SK-N-SH (cell line): Measurements from ENCODE around the gene NPRL2. TPM values are rescaled to one million over a fixed set of nuclear protein-coding genes. Genes with fewer than 3 reads are reported as not detected.

ENCODE experiments used
- CTCF ChIA-PET: fragments of 300-600, 350-600 bp; formaldehyde crosslinking; extraction: SDS; loops from one replicate; lab custom pipeline; 2021; lab: Yijun Ruan, JAX
- POLR2A ChIA-PET: fragments of 350-600 bp; sonication (Branson Sonifier 250); formaldehyde crosslinking; extraction: SDS; loops from one replicate; lab custom pipeline; 2020; ENCODE audit warnings: antibody characterized with exemption, inconsistent platforms; lab: Yijun Ruan, JAX
- DNase-seq: peaks from one replicate; pipeline ENCODE4 v3.0.0; 2012
- H2AFZ ChIP-seq: fragments of 200-600 bp; sonication (generic); 2 replicates; pipeline ENCODE4 v1.8.1; 2016; ENCODE audit warnings: antibody characterized with exemption, mild to moderate bottlenecking, low read depth
- H3F3A ChIP-seq: fragments of 200-600 bp; sonication (generic); replicated peaks from 2 replicates; pipeline ENCODE3; 2016; ENCODE audit warnings: antibody characterized with exemption, mild to moderate bottlenecking; ENCODE audit not compliant: insufficient read depth
- H3K27ac ChIP-seq, 2 experiments: fragments of 200-500 bp in 1 of 2; fragments of 200-600 bp in 1 of 2; sonication (Bioruptor generic) in 1 of 2; sonication (generic), shearing (Covaris generic) in 1 of 2; 2 replicates each; pipeline versions ENCODE4 v1.5.1 to v1.6.1; 2014 to 2016; ENCODE audit warnings: low read depth in 2 of 2, inconsistent platforms in 1 of 2, low read length in 1 of 2, mild to moderate bottlenecking in 1 of 2, mixed read lengths in 1 of 2
- H3K27me3 ChIP-seq: fragments of 200-600 bp; sonication (generic), shearing (Covaris generic); 2 replicates; pipeline ENCODE4 v1.6.1; 2016; ENCODE audit warnings: mixed run types; ENCODE audit not compliant: insufficient read depth
- H3K36me3 ChIP-seq, 2 experiments: fragments of 200-500 bp in 1 of 2; fragments of 200-600 bp in 1 of 2; sonication (Bioruptor generic) in 1 of 2; sonication (generic) in 1 of 2; replicated peaks in 1 of 2; 2 replicates each; pipeline versions ENCODE3 to v1.5.1; 2014 to 2016; ENCODE audit warnings: low read length in 1 of 2, mild to moderate bottlenecking in 1 of 2; ENCODE audit not compliant: insufficient read depth in 2 of 2, control insufficient read depth in 1 of 2
- H3K4me1 ChIP-seq, 2 experiments: fragments of 200-500 bp in 1 of 2; fragments of 200-600 bp in 1 of 2; sonication (Bioruptor generic) in 1 of 2; sonication (generic), shearing (Covaris generic) in 1 of 2; 2 replicates each; pipeline versions ENCODE4 v1.5.1 to v1.6.1; 2014 to 2016; ENCODE audit warnings: low read depth in 1 of 2, low read length in 1 of 2, mixed run types in 1 of 2; ENCODE audit not compliant: insufficient read depth in 2 of 2, control insufficient read depth in 1 of 2
- H3K4me2 ChIP-seq: fragments of 200-600 bp; sonication (generic), shearing (Covaris generic); 2 replicates; pipeline ENCODE4 v1.6.1; 2017; ENCODE audit warnings: mixed run types
- H3K4me3 ChIP-seq, 2 experiments: fragments of 200-500 bp in 1 of 2; fragments of 200-600 bp in 1 of 2; sonication (Bioruptor generic) in 1 of 2; sonication (generic), shearing (Covaris generic) in 1 of 2; 2 replicates each; pipeline versions ENCODE4 v1.5.1 to v1.8.1; 2014 to 2016; ENCODE audit warnings: low read depth in 2 of 2, inconsistent platforms in 1 of 2, low read length in 1 of 2, mild to moderate bottlenecking in 1 of 2, mixed read lengths in 1 of 2, moderate library complexity in 1 of 2
- H3K79me2 ChIP-seq: fragments of 200-600 bp; sonication (generic); 2 replicates; pipeline ENCODE4 v1.8.1; 2017; ENCODE audit warnings: mild to moderate bottlenecking; ENCODE audit not compliant: insufficient read depth
- H3K9ac ChIP-seq: fragments of 200-600 bp; sonication (generic); 2 replicates; pipeline ENCODE4 v1.6.1; 2017; ENCODE audit warnings: mixed run types
- H3K9me2 ChIP-seq: fragments of 200-600 bp; sonication (generic); 2 replicates; pipeline ENCODE4 v1.6.1; 2017; ENCODE audit warnings: mixed run types
- H3K9me3 ChIP-seq: fragments of 200-600 bp; sonication (generic); 2 replicates; pipeline ENCODE4 v1.6.1; 2017; ENCODE audit warnings: mixed run types, mild to moderate bottlenecking, moderate library complexity
- H4K20me1 ChIP-seq: fragments of 200-600 bp; sonication (generic); 2 replicates; pipeline ENCODE4 v1.6.1; 2017; ENCODE audit warnings: mild to moderate bottlenecking, mixed run types; ENCODE audit not compliant: insufficient read depth
- CHD2 ChIP-seq: fragments of 150-350 bp; IDR thresholded peaks from 2 replicates; pipeline ENCODE4 v1.6.1; 2018; ENCODE audit warnings: low read length; ENCODE audit not compliant: partially characterized antibody
- CTCF ChIP-seq: fragments of 200-600 bp; sonication (generic); IDR thresholded peaks from 2 replicates; pipeline ENCODE4 v1.6.1; 2017; ENCODE audit warnings: antibody characterized with exemption, mild to moderate bottlenecking, moderate library complexity
- ELF1 ChIP-seq: IDR thresholded peaks from 2 replicates; pipeline ENCODE4 v1.4.0; 2012
- EZH2phosphoT487 ChIP-seq: fragments of 200-600 bp; sonication (generic); IDR thresholded peaks from 2 replicates; pipeline ENCODE4 v1.6.1; 2017; ENCODE audit warnings: low read depth, mixed run types, mild to moderate bottlenecking, antibody characterized with exemption, moderate library complexity, borderline replicate concordance
- FOSL2 ChIP-seq: IDR thresholded peaks from 2 replicates; pipeline ENCODE4 v1.4.0; 2012; ENCODE audit warnings: low read depth, mild to moderate bottlenecking, moderate library complexity, borderline replicate concordance
- FOXJ3 ChIP-seq: sonication (generic); formaldehyde crosslinking; IDR thresholded peaks from 2 replicates; pipeline ENCODE4 v1.5.1; 2020; ENCODE audit warnings: mild to moderate bottlenecking, missing genetic modification reagents
- FOXM1 ChIP-seq: IDR thresholded peaks from 2 replicates; pipeline ENCODE4 v1.4.0; 2012; ENCODE audit warnings: low read depth, mild to moderate bottlenecking
- GABPA ChIP-seq: IDR thresholded peaks from 2 replicates; pipeline ENCODE4 v1.4.0; 2012; ENCODE audit warnings: low read depth, mild to moderate bottlenecking
- GATA2 ChIP-seq: sonication (generic); formaldehyde crosslinking; IDR thresholded peaks from 2 replicates; pipeline ENCODE4 v1.5.0; 2020; ENCODE audit warnings: mild to moderate bottlenecking, missing genetic modification reagents
- IRF3 ChIP-seq: fragments of 150-350 bp; IDR thresholded peaks from 2 replicates; pipeline ENCODE4 v1.6.1; 2016; ENCODE audit warnings: mild to moderate bottlenecking, low read depth, low read length
- JUND ChIP-seq: IDR thresholded peaks from 2 replicates; pipeline ENCODE4 v1.4.0; 2012
- MAX ChIP-seq: IDR thresholded peaks from 2 replicates; pipeline ENCODE4 v1.4.0; 2012; ENCODE audit warnings: low read depth
- MXI1 ChIP-seq: IDR thresholded peaks from 2 replicates; pipeline ENCODE4 v1.6.1; 2012; ENCODE audit warnings: mild to moderate bottlenecking, low read depth, low read length, improper control_type of control experiment
- NRF1 ChIP-seq: IDR thresholded peaks from 2 replicates; pipeline ENCODE4 v1.6.1; 2012; ENCODE audit warnings: low read depth, mild to moderate bottlenecking, low read length
- PBX3 ChIP-seq: IDR thresholded peaks from 2 replicates; pipeline ENCODE4; 2012
- POLR2AphosphoS5 ChIP-seq: IDR thresholded peaks from 2 replicates; pipeline ENCODE4 v1.6.1; 2012; ENCODE audit warnings: low read depth, low read length
- RAD21 ChIP-seq: IDR thresholded peaks from 2 replicates; pipeline ENCODE4 v1.6.1; 2012; ENCODE audit warnings: mild to moderate bottlenecking, low read length
- REST ChIP-seq: IDR thresholded peaks from 2 replicates; pipeline ENCODE4 v1.6.1; 2012; ENCODE audit warnings: mild to moderate bottlenecking, low read depth, low read length, moderate library complexity
- RFX5 ChIP-seq: IDR thresholded peaks from 2 replicates; pipeline ENCODE4 v1.6.1; 2012; ENCODE audit warnings: mild to moderate bottlenecking, improper control_type of control experiment, low read length
- RXRA ChIP-seq: IDR thresholded peaks from 2 replicates; pipeline ENCODE4 v1.4.0; 2012; ENCODE audit warnings: low read depth, mild to moderate bottlenecking, borderline replicate concordance
- SIN3A ChIP-seq: IDR thresholded peaks from 2 replicates; pipeline ENCODE4 v1.6.1; 2012; ENCODE audit warnings: low read depth, mild to moderate bottlenecking, low read length, moderate library complexity, borderline replicate concordance
- SMC3 ChIP-seq: IDR thresholded peaks from 2 replicates; pipeline ENCODE4 v1.6.1; 2012; ENCODE audit warnings: low read depth, low read length, improper control_type of control experiment
- TAF1 ChIP-seq: IDR thresholded peaks from 2 replicates; pipeline ENCODE4 v1.6.1; 2012; ENCODE audit warnings: low read depth, mild to moderate bottlenecking, low read length, moderate library complexity, borderline replicate concordance
- TCF12 ChIP-seq: IDR thresholded peaks from 2 replicates; pipeline ENCODE4 v1.4.0; 2012
- YY1 ChIP-seq: IDR thresholded peaks from 2 replicates; pipeline ENCODE4 v1.4.0; 2012; ENCODE audit warnings: low read depth, mild to moderate bottlenecking
- WGBS: methylation state at CpG from one replicate; pipeline ENCODE4 v1.1.6; 2017; ENCODE audit warnings: low lambda C conversion rate; 5-methylcytosine and 5-hydroxymethylcytosine counted together
- polyA plus RNA-seq, 3 experiments: library from polyadenylated mRNA; depleted of rRNA; stranded (reverse); fragments of >200 nt; gene quantifications; 2 replicates each; pipeline ENCODE4 v1.2.3, GENCODE V29; 2012

NPRL2 gene
- polyA plus RNA-seq, 1 of the 3 experiments (the other 2 are of a cell fraction): 43.6 TPM

- no peaks in the 10 kb centered on the region for H4K20me1 ChIP-seq
- no peaks in the 10 kb centered on the region for H3K9me2 ChIP-seq
- H2AFZ ChIP-seq: peak within 1 kb of the TSS; percentile 98
- no peaks in the 10 kb centered on the region for H3K9me3 ChIP-seq
- peaks cover 10 to 38% of the 10 kb centered on the region in 2 experiments; a peak in 2 of 4 replicates for H3K4me1 ChIP-seq
- DNase-seq: peak; percentile 99
- H3K9ac ChIP-seq: peak within 1 kb of the TSS; percentile 79
- H3F3A ChIP-seq: no peaks in the 10 kb centered on the region
- ChIA-PET POLR2A (interaction anchor here (0.5 to 1.6 kb wide), 7 partner anchors 14 to 149 kb away, joined by 3 to 6 read pairs (median 4); partner anchors contain the start of gene TUSC2), CTCF (interaction anchor here (0.6 to 7.7 kb wide), 12 partner anchors 10 to 256 kb away, joined by 3 to 45 read pairs (median 5); partner anchors contain the start of gene LSMEM2)
- H3K4me3 ChIP-seq: peak within 1 kb of the TSS; percentile 84 to 87
- H3K27me3 ChIP-seq: no peaks in the 10 kb centered on the region
- peaks cover 0 to 6% of the 10 kb centered on the region in 2 experiments for H3K36me3 ChIP-seq
- H3K27ac ChIP-seq: peak within 1 kb of the TSS; percentile 62 to 84; a peak in 3 of 4 replicates
- peaks cover 7% of the 10 kb centered on the region; the same call in 1 of the 2 replicates for H3K79me2 ChIP-seq
- TF ChIP-seq CTCF (peak; percentile 31), MXI1 (peak; percentile 80), FOXM1 (no peak), GABPA (no peak), SMC3 (no peak), TAF1 (peak; percentile 56; the same call in 1 of the 2 replicates), JUND (no peak), GATA2 (CRISPR knock-in tag) (no peak), RAD21 (no peak), IRF3 (no peak), FOXJ3 (0 out of 2 replicates have a peak, but pooled peaks have one; percentile 9), SIN3A (peak; percentile 14; the same call in 1 of the 2 replicates), POLR2AphosphoS5 (peak; percentile 76), EZH2phosphoT487 (no peak), FOSL2 (no peak), RFX5 (no peak), NRF1 (peak; percentile 55), ELF1 (no peak), REST (no peak), TCF12 (no peak), YY1 (peak; percentile 39; the same call in 1 of the 2 replicates), MAX (no peak; the same call in 1 of the 2 replicates), CHD2 (no peak), RXRA (no peak), PBX3 (no peak)
- H3K4me2 ChIP-seq: peak within 1 kb of the TSS; percentile 95
- WGBS: under 1% methylated on average over 35 of the region's 61 CpGs
Measured at GRCh38 chr3:50298836-50299637, 51.5 kb downstream of the NPRL2 start, which contains the start of the genes HYAL3 and NAA80. HYAL3 (minus strand) TSS chr3:50299405; CDS start chr3:50295602, 3,803 bp downstream. NAA80 (minus strand) TSS chr3:50299405; CDS start chr3:50297463, 1,942 bp downstream.
